ENCODE results near the gene GPN2.
A peak's percentile ranks its signal among the peaks of the same experiment; 100 is the strongest.
"Not testable (repeated sequence)": the region's sequence is repeated elsewhere in the genome, so short reads cannot be mapped to it uniquely, and the experiment has no call there.

Gene GPN2

DNA sequence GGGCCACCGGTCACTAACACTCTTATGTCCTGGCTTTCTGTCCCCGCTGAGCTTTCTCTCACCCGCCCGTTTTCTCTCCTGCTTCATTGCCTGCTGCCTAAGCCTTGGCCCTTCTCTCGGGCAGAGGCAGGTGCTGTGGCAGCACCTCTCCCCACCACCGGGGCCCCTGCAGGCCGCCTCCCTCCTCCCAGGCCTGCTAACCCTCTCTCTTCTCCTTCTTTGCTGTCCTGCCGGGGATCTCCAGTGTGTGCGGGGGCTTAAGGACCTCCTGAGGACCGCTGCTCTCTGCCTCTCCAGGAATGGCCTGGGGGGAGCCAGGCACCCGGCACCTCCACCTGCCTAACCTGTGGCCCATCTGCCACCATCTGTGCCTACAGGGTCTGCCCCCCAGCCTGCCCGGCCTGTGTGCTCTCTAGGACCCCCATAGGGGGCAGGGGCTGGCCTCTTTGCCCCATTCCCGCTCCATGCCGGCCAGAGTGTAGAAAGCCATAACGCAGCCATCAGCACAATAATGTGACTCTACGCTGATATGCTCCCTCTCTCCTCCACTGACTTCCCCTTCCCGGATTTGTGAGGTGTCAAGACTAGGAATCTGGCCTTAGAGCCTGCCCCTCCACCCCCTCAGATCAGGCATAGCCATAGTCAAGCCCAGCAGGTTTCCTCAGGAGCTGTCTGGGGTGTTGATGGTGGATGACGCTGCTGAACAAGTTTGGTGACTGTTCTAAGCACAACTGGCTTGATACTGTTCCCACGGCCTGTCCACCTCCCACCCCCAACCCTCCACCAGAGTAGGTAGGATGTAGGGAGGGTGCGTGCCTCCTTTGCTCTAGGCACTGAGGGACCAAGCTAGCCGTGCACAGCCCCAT is 33.2 kb downstream of the GPN2 start:
- no peak for DNase-seq

DNA sequence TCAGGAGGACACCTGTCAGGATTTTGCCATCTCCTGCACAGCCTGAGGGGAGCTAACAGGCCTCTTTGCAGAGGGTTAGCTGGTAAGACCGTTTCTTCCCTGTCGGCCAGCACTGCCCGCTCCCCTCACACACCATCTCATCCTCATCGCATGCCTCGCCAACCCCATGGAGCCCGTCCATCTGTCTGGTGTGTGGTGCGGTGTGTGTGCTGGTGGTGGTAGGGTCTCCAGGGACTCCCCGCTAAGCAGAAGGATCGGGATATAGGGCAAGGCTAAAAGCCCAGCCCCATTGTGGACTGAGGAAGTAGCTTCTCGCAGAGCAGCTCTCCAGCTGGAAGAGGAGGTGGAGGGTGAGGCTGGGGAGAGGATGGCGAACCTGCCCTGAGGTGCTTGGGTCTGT is 33.9 kb downstream of the GPN2 start:
- no peak for DNase-seq

DNA sequence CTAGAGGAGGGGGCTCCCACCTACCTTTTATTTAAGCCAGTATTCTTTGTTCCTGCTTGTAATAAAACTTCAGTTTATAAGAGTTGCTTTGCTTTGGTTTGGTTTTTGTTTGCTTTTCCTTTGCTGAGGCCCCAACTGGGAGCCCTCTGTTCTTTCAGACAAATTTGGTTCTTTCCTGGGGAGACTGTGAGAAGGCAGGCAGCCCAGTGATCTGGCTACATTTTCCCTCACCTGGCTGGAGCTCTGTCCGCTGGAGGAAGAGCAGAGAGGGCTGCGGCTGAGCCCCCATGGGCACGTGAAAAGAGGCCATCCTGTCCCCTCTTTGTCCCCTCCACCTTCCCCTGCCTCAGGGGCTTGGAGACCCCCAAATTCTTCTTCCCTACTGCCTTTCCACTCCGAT is 34.4 kb downstream of the GPN2 start:
- no peak for DNase-seq

DNA sequence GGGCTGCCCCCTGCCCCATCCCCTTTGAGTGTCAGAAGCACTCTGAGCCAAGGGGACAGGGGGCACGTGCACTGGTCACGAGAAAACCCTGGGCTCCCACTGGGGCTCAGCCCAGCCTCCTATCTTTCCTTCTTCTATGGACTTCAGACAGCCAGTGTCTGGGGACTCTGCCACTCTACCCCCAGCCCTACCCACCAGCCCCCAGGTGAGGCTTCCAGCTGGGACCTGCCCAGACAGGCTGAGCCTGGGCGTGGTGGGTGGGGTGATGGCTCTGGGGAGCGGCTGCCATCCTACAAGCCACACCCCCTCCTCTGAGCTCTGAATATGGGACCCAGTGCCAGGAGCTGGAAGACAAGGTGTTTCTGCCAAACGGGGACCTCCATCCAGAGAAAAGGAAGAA is 35.2 kb downstream of the GPN2 start:
- DNase-seq = peak; percentile 22

DNA sequence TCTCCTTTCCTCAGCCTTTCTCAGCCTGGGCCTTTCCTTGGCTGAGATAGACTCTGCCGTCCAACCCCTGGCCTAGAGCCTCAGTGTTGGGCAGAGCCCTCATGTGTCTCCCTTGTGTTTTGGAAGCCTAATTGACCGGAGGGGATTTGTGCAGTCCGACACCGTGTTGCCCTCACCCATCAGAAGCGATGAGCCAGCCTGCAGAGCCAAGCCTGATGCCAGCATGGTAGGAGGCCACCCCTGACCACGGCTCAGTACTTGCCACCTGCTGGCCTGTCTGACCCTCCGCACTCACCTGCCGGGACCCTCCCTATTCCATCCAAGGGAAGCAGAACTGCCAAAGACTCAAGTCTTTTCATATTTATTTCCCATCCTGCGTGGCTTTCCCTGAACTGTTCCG is 36.5 kb downstream of the GPN2 start:
- no peak for DNase-seq

DNA sequence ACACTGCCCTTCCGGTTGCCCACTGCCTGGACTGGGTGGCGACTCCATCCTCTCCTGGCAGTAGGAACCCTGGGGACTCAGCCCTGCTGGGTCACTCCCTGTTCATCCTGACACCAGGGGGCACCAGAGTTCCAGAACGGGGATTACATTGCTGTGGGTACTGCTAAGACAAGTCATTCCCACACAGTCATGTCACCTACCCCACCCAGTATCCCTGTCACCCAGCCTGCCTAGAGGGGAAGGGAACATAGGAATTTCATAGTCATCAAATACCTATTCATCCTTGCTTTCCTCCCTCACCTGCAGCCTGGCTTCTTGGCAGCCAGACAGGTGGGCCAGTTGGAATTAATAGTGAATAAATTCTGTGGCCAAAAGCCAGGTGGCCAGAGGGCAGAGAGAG is 36.9 kb downstream of the GPN2 start:
- DNase-seq = peak; percentile 77

DNA sequence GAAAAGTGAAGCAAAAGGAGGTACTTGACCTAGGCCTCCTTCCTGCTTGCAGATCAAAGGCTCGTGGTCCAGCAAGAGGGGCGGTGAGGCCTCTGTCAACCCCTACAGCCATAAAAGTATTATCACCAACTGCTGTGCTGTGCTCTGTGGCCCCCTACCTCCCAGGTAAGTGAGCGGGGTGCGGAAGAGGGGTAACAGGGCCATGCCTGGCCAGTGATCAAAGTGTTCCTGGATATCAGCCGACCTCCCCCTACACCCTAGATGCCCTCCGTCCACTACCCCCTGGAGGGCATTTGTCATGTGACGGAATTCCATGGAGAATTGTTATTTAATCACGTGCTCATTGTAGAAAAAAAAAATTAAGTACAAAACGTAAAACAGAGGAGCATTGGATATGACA is 37.4 kb downstream of the GPN2 start:
- no peak for DNase-seq

DNA sequence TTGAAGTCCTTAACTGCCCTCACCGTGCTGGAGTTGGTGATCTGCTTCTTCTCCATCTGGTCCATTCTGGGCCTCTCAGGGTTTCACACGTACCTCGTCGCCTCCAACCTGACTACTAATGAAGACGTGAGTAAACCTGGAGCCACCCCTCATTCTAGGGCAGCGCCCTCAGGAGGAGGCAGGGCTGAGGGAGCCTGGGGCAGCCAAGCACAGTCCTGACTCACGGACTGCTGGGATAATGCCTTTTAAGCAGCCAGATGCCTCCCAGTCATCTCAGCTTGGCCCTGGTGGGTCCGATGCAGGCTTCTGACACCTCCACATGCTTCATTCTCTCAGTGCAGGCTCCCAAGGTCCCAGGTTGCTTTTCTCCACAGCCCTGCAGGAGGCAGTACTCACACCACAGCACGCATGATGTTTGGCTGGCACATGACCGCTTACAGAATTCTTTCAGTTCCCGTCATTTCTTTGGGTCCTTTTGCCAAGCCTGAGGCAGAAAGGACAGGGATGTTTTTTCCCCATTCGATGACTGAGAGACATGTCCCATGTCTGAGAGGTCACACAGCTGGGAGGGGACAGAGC is 38.9 kb downstream of the GPN2 start:
- no peak for DNase-seq

DNA sequence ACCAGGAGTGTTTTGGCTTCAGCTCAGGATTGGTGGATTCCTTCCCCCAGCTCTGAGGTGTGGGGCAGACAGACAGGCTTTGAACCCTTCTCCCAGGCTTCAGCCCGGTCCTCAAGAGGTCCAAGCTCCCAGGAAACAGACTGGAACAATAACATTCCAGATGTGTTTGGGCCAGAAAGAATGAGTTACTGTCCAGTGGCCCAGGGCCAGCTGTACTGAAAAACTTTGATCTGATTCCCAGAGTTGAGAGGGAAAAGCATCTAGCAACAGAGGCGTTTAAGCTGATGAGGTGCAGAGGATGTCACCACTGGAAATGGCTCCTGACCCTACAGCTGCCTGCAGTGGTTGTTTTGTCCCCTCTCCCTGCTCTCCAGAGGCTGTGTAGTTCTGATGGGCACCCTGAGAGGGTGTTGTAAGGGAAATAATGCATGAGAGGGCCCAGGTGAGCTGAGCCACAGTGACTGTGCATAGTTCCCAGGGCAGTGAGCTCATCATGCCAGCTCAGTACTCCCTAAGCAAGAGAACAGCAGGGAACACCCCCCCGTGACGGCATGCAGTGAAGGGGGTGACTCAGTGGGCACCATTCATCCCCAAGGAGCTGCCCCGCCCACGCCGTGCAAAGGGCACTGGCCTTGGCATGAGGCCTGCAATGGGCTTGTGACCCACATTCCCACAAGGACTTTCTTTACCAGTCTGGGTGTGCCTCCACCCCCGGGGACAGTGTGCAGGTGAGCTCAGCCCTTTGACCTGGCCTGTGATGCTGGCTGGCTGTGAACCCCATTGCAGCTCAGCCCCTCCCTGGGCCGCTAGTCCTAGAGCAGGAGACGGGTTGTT is 40.9 kb downstream of the GPN2 start:
- no peak for DNase-seq

DNA sequence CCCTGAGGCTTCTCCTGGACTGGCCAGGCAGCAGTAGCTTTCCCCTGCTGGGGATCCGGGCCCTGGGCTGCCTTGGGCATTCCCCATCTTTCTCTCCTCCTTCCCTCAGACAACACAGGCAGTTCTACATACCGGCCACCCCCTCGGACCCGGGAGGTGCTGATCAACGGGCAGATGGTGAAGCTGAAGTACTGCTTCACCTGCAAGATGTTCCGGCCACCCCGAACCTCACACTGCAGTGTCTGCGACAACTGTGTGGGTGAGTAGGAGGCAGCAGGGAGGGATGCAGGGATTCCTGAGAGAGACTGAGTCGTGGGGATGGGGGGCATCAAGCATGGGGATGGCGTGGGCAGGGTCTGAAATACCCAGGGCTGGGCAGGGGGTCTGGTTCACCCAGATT is 41.6 kb downstream of the GPN2 start:
- no peak for DNase-seq

DNA sequence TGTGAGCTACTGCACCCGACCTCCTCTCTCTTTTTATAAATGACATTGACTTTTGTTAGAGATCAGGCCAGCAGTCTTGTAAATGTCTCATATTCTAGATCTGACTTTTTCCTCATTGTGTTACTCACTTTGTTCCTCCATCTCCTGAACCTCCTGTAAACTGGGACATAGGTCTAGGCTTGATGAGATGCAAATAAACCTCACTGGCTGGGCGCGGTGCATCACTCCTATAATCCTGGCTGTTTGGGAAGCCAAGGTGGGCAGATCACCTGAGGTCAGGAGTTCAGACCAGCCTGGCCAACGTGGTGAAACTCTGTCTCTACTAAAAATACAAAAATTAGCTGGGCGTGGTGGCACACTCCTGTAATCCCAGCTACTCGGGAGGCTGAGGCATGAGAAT is 42.3 kb downstream of the GPN2 start:
- not testable (repeated sequence) for DNase-seq

DNA sequence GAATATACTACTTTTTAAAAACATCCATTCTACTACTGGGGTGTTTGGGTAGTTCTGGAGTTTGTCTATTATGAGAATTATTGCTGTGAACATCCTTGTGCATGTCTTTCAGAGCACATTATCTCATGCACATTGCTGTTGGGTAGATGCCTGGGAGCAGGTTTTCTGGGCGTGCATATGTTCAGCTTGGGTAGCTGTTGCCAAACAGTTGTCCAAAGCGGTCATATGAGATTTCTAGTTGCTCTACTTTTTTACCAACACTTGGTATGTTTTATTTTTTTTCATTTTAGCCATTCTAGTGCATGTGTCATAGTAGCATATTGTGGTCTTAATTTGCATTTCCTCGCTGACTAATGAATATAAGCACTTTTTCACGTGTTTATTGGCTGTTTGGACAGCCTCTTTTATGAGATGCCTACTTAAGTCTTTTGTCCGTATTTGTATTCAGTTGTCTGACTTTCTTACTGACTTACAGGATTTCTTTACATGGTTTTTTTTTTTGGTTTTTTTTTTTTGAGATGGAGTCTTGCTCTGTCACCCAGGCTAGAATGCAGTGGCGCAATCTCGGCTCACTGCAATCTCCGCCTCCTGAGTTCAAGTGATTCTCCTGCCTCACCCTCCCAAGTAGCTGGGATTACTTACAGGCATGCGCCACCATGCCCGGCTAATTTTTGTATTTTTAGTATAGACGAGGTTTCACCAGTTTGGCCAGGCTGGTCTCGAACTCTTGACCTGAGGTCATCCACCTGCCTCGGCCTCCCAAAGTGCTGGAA is 45.5 kb downstream of the GPN2 start:
- no peak for DNase-seq

DNA sequence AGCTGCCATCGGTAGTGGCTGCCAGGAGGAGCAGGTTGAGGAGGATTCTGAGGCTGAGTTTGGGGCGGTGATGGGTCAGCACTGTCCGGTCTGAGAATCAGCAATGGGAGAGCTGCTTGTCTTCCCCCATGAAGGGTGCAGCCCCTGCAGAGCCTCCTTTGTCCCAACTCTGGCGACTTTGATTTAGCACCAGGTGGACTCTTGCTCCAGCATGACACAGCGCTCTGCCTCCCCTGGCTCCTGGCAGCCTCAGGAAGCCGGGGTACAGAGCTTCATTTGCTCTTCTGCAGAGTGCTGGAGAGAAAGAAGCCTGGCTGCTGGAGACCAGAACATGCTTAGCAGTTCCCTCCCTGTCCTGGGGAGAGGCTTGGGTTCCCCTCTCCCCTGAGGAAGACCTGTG is 50.3 kb downstream of the GPN2 start:
- no peak for DNase-seq

DNA sequence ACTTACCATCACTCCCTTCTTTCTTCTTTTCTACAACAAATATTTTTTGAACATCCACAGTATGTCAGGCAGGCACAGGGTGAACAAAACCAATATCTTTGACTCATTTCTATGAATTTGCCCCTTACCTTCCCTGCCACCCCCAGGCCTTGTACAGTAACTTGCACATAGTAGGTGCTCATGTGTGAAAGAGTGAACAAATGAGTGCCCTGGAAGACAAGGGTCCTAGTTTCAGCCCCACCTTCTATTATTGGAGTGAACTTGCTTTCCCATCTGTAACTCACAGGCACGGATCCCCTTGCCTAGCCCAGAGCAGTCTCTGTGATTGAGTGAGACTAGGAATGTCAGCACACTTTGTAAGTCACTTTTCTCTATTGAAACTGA is 50.8 kb downstream of the GPN2 start:
- DNase-seq = no peak

DNA sequence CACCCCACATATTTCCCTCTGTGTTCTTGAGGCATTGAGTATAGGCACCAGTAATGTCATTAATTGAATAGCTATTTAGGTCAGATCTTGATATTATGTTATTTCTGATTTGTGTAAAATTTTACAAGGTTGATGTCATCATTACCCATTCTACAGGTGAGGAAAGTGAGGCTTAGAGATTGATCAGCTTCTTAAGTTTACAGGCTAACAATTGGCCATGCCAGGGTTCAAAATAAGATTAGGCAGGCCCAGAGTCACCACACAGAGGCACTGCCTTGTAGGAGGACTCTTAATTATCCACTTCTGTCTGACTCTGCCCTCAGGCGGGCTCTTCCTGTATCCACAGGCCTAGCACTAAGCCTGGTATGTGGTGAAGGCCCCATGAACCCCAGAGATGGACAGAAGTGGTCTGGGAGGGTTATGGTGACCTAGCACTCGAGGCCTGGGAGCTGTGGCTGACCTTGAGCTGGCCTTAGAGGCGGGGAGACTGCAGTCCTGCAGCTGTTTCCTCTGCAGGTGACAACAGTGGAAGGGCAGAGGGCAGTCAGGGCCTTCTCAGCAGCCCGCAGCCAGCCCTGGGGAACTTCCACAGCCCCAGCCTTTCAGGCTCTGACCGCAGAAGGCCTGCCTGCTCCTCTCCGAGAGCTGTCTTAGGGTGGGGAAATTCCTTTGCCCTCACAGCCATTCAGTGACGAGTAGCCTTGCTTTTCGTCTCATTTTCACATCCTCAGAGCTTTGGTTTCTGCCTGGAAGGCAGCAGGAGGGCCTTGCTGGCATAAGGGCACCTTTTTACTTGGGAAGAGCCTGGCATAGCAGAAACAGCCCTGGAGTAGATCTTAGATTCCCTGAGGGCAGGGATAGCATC is 51.4 kb downstream of the GPN2 start:
- no peak for DNase-seq

DNA sequence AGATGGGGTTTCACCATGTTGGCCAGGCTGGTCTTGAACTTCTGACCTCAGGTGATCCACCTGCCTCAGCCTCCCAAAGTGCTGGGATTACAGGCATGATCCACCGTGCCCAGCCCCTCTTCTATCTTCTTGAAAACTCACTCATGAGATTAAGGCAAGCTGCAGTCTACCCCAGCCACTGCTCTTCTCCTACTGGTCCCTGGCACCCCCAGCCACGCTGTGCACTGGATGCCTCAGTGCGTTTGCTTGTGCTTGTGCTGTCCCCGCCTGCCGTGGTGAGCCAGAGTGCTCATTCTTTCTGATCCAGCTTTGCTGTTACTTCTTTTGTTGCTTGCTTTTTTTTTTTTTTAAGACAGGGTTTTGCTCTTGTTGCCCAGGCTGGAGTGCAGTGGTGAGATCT is 52.4 kb downstream of the GPN2 start:
- DNase-seq = not testable (repeated sequence)

DNA sequence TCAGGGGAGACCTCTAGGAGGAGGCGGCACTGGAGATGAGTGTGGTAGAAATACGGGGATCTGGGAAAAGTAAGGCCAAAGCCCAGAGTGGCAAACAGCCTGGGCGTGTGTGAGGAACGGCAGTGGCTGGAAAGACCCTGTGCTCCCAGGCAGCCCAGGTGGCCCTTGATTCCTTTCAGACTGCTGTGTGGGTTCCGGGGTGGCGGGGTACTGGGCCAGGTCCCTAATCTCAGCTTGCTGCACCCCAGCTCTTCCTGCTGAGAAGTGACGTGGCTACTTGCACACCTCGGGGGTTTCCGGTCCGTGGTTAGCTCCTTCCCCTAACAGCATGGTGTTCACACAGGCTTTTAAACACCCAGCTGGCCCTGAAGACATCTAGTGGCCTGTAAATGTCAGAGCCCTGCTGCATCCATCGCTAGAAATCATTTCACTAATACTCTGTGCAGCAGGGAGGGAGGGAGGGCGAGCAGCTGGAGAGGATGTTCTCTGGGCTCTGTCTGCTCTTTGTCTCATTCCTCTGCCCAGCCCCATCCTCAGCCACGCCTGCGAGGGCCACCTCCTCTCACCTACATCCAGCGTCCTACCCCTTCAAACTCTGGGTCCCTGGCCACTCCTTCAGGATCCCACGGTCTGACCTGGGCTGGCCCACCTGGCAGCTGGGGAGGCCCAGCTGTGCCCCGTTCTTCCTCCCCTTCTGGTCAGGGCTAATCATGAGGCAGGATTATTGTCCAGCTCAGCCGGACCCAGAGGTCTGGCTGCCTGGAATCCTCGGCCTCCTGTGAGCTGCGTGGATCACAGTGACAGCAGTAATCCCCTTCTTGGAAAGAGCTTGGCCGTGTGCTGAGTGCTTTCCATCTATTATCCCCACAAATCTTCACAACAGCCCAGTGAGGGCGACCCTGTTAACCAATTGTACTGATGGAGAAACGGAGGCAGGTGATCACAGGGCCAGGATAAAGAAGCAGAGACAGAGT is 56.4 kb downstream of the GPN2 start:
- DNase-seq = no peak

DNA sequence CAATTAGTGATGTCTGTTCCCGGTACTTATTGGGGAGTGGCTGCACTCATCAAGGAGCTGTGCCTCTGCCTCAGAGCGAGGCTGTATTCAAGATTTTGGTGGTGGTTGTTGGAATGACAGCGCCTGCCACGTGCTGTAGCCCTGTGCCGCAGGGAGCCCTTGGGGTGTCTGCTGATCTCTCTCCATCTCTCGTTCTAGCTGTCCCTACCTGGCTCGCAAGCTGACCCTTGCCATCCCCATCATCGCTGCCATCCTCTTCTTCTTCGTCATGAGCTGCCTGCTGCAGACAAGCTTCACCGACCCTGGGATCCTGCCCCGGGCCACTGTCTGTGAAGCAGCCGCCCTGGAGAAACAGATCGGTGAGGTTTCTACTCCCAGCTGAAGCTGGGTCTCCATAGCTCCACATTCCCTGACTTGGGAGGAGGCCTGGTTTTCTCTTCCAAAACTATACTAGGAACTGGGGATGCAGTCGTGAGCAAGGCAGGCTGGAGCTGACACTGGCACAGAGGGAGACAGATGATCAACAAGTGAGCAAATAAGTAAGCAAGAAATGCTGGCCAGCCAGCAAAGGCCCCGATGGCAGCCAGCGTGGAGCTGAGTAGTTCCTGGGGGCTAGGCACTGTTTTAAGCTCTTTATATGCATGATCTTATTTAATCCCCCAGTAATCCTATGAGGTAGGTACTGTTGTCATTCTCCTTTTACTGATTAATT is 57.7 kb downstream of the GPN2 start:
- DNase-seq = no peak

DNA sequence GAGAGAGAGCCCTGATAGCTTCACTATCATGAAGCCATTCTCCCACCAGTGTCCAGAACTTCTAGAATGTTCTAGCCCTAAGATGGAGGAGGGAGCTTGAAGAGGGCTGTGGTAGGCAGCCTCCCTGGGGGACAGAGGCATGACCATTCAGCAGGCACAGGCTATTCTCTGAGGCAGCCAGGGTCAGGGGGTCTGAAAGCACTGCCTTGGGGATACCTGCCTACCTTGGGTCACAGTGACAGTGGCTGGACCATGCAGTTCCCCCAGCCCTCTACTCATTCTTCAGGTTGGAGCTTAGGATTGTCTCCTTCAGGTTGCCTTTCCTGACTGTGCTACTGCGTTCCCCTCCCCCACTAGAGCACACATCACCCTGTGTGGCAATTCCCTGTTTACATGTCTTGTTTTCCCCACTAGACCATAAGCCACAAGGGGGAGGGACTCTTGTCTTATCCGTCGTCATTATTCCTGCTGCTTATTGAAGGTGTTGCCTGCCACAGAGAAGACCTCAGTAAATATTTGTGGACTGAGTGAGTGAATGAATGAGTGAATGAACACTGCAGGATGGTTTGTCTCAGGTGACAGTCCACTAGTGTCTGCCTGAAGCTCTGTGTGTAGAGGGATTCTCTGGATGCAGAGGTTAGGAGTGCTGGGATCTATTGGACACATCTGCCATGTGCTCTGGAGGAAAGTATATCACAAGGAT is 58.4 kb downstream of the GPN2 start:
- peak; percentile 1 for DNase-seq

DNA sequence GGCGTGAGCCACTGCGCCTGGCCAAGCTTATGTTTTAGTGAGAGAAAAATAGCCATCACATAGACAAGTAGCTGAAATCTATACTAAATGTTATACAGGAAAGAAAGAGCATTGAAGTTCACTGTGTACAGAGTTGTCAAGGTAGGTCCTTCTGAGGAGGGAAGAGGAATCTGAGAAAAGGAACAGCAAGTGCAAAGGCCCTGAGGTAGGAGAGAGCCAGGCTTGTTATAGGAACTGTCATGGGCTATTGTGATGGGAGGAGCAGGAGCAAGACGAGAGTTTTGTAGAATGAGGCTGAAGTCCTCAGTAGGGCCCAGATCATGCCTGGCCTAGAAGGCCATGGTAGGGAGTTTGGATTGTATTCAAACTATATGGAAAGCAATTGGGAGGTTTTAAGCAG is 59.0 kb downstream of the GPN2 start:
- DNase-seq = no peak

Data from NCI-H345 (cell line).